HG02759 (cell line): Measurements from ENCODE around the gene GRM3.

Experiments used
- ATAC-seq: cut with Tn5 transposase; IDR thresholded peaks from one replicate; pipeline ENCODE4 v1.9.1; 2021; ENCODE audit warnings: mild to moderate bottlenecking, moderate library complexity; ENCODE audit not compliant: unreplicated experiment

GRM3 gene

DNA sequence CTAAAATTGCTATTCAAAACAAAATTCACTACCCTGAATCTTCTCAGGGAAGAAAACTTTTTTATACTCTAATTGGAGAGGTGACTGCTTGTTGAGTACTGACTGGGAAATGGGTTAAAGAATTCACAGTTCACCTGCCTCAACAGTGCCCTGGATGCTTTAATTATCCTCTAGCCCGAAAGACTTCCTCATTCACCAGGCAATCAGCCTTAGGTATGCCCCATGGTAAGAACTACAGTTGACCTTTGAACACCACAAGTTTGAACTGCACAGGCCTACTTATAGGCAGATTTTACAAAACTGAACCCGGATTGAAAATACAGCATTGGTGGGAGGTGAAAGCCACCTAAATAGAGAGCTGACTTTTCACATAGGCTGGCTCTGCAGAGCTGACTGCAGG, 240.4 kb downstream of the GRM3 start:
- no peak for ATAC-seq

DNA sequence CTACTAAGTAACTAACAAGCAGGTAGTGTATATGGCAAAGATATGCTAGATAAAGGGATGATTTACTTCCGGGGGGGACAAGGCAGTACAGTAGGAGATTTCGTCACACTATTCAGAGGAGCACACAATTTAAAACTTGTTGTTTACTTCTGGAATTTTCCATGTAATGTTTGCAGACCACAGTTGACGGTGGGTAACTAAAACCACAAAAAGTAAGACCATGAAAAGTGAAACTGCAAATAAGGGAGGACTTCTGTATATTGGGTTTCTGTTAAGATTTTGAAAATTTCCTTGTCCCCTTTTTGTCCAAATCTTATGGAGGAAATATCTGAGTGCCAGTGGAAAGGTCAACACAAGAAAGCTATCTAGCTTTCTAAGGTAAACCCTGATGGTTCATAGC, 245.8 kb downstream of the GRM3 start:
- ATAC-seq = no peak

DNA sequence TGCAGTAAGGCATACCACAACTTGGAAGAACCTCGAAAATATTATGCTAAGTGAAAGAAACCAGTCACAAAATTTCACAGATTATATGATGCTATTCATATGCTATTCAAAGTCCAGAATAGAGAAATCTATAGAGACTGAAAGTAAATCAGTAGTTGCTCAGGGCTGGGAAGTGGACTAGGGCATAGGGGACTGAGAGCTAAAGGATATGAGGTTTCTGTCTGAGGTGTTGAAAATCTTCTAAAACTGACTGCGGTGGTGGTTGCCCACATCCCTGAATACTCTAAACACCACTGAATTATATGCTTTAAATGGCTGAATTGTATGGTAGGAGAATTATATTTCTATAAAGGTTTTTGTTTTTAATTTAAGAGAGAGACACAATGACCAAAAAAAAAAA, 254.5 kb downstream of the GRM3 start:
- ATAC-seq = no peak

DNA sequence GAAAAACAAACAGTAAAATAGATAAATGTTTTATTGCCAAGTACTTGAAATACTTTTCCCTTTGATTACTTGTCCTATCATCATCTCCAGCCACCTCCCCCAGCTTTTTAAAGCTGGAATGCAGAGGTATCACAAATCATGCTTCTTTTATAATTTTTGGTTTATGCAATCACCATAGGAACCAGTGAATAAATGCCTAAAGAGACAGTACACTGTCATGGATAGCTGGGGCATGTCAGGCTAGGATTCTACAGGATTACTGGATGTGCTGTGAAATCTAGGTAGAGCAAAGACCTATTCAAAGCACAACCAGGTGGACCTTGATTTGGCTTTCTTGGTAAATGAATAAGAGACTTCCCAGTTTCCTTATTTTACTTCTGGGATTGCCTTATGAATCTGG, 257.2 kb downstream of the GRM3 start:
- no peak for ATAC-seq

DNA sequence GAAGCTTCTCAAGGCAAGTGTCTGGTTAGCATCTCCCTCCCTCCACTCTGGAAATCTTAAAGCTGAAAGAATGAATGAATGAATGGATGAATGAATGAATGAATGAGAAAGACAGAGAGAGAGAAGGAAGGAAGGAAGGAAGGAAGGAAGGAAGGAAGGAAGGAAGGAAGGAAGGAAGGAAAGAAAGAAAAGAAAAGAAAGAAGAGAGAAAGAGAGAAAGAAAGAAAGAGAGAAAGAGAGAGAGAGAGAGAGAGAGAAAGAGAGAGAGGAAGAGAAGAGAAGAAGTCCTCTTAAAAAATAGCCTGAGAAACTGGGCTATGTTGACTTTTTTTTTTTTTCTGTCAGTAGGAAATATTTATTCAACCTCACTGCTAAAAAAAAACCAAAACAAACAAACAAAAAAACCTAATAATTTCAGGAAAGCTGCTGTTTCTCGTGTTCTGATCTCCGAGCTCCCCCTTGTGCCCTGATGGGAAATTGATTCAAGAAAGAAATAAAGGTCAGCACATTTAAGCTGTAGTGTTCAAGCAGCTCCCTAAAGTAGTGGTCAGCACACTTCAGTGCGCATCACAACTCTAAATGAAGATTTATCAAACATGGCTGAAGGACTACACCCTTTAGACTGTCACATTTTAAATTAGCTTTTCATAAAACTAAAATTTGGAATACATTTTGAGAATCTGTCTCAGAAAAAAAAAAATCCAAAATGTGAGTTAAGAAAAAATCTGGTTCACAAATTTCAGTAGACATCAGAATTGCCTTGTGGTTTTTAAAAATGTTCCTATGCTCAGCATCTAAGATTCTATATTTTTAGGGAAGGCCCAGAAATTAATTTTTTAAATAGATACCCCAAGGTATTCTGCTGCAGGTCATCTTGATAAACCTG, 261.5 kb downstream of the GRM3 start:
- ATAC-seq = no peak

DNA sequence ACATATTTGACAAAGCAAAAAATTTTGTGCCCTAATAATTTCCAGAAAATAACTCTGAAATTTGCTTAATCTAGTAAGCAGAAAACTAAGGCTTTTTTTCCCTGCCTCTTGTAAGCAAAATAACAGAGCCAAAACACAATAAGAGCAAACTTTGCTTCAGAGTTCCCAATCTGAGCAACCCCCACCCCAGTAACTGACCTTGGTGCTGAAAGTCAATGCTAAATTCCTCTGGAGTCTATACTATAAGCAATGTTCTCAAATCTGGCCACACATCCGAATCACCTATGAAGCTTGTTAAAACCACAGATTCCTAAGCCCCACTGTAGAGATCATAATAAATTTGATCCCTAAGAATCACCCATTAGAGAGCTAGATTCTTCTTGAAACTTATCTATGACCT, 265.2 kb downstream of the GRM3 start:
- no peak for ATAC-seq

GRCh38 chr7:86911659-86912058, 267.9 kb downstream of the GRM3 start:
- ATAC-seq = no peak

DNA sequence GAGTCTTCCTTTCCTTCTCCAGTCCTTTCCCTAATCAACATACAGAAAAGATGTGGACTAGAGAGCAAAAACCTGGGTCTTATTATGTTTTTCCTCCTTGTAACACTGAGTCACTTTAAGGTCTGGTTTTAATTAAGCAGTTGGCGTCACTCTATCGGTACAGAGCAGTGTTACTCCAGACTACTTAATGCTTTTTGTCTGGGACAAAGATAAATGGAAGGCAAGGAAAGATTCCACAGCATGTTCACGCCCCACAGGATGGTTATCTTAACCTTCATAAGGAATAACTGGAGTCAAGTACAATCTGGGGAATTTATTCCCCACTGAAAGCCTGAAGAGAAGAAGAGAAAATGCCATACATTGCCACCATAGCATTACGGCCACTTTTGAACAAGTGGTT, 270.0 kb downstream of the GRM3 start:
- ATAC-seq = no peak
